ENCODE measurements around the gene CCDC188. TPM values are rescaled to one million over a fixed set of nuclear protein-coding genes. Genes with fewer than 3 reads are reported as not detected.

The CCDC188 gene
- total and polyA plus RNA-seq, 7 experiments from 2014 or later, result not detected

- Mint-ChIP-seq H3K27me3 (peaks cover 0 to 7% (median 0%) of the 10 kb centered on the region in 5 donors), H3K4me1 (peaks cover 0 to 4% (median 0%) of the 10 kb centered on the region in 7 donors), H3K36me3 (no peaks in the 10 kb centered on the region), H3K4me3 (peak overlapping the region in 1 of 10 donors; percentile 19), H3K9me3 (no peaks in the 10 kb centered on the region), H3K27ac (no peak overlapping the region)
- intact Hi-C loops (cut with micrococcal nuclease), result loop anchor here in 1 of 2 donors (5.0 kb wide), 1 partner anchor 302 kb away; no protein-coding TSS in a partner anchor
- Histone ChIP-seq H3K27ac (ENCODE audit: low read depth, low read length) (no peak overlapping the region), H3K27me3 (ENCODE audit: control insufficient read depth in 2 of 2, insufficient read depth in 2 of 2, low read length in 2 of 2) (no peaks in the 10 kb centered on the region), H3K36me3 (ENCODE audit: control insufficient read depth in 2 of 3, insufficient read depth in 3 of 3, low read length in 3 of 3) (no peaks in the 10 kb centered on the region), H3K4me3 (ENCODE audit: low read length) (no peak overlapping the region), H3K4me1 (ENCODE audit: control insufficient read depth in 2 of 2, insufficient read depth in 2 of 2, low read length in 2 of 2) (no peaks in the 10 kb centered on the region), H3K9me3 (ENCODE audit: control insufficient read depth in 2 of 3, low read length in 3 of 3) (no peaks in the 10 kb centered on the region)
- ChIA-PET CTCF (interaction anchor here (0.7 to 1.7 kb wide), 3 partner anchors 107 to 425 kb away, joined by 3 to 7 read pairs (median 3); no protein-coding TSS in a partner anchor), POLR2A (no interaction called here)
- DNase-seq (no peak), ATAC-seq (no peak)
Observed at GRCh38 chr22:20155330-20156041, 4.6 kb upstream of the CCDC188 start.

GRCh38 chr22:20154602-20155187, 3.8 kb upstream of the CCDC188 start:
- H3K9me3 Mint-ChIP-seq, result no peaks in the 10 kb centered on the region
- ChIA-PET CTCF (no interaction called here), POLR2A (no interaction called here)
- Histone ChIP-seq H3K36me3 (ENCODE audit: control insufficient read depth in 2 of 3, insufficient read depth in 3 of 3, low read length in 3 of 3) (no peaks in the 10 kb centered on the region), H3K9me3 (ENCODE audit: control insufficient read depth in 2 of 3, low read length in 3 of 3) (no peaks in the 10 kb centered on the region), H3K27ac (ENCODE audit: low read depth, low read length) (no peak overlapping the region), H3K4me3 (ENCODE audit: low read length) (no peak overlapping the region), H3K4me1 (ENCODE audit: control insufficient read depth in 2 of 2, insufficient read depth in 2 of 2, low read length in 2 of 2) (no peaks in the 10 kb centered on the region), H3K27me3 (ENCODE audit: control insufficient read depth in 2 of 2, insufficient read depth in 2 of 2, low read length in 2 of 2) (no peaks in the 10 kb centered on the region)
- DNase-seq (no peak), ATAC-seq (no peak)
- intact Hi-C loops (cut with micrococcal nuclease), result loop anchor here in 1 of 2 donors (5.0 kb wide), 1 partner anchor 303 kb away; no protein-coding TSS in a partner anchor
- H3K4me3 Mint-ChIP-seq, result peak overlapping the region in 1 of 10 donors; percentile 34
- H3K27me3 Mint-ChIP-seq, result peaks cover 0 to 7% (median 0%) of the 10 kb centered on the region in 5 donors
- H3K27ac Mint-ChIP-seq, result no peak overlapping the region
- H3K4me1 Mint-ChIP-seq, result peaks cover 0 to 4% (median 0%) of the 10 kb centered on the region in 7 donors
- no peaks in the 10 kb centered on the region for H3K36me3 Mint-ChIP-seq

GRCh38 chr22:20153945-20154344, 3.1 kb upstream of the CCDC188 start:
- no peak overlapping the region for H3K4me3 Mint-ChIP-seq
- peaks cover 0 to 4% (median 0%) of the 10 kb centered on the region in 7 donors for H3K4me1 Mint-ChIP-seq
- POLR2A ChIA-PET, result no interaction called here
- Histone ChIP-seq H3K4me3 (ENCODE audit: low read length) (no peak overlapping the region), H3K4me1 (ENCODE audit: control insufficient read depth in 2 of 2, insufficient read depth in 2 of 2, low read length in 2 of 2) (no peaks in the 10 kb centered on the region), H3K36me3 (ENCODE audit: control insufficient read depth in 2 of 3, insufficient read depth in 3 of 3, low read length in 3 of 3) (no peaks in the 10 kb centered on the region), H3K27me3 (ENCODE audit: control insufficient read depth in 2 of 2, insufficient read depth in 2 of 2, low read length in 2 of 2) (no peaks in the 10 kb centered on the region), H3K27ac (ENCODE audit: low read depth, low read length) (no peak overlapping the region), H3K9me3 (ENCODE audit: control insufficient read depth in 2 of 3, low read length in 3 of 3) (no peaks in the 10 kb centered on the region)
- H3K27me3 Mint-ChIP-seq, result peaks cover 0 to 6% (median 0%) of the 10 kb centered on the region in 5 donors
- H3K27ac Mint-ChIP-seq, result no peak overlapping the region
- H3K9me3 Mint-ChIP-seq, result no peaks in the 10 kb centered on the region
- DNase-seq (no peak), ATAC-seq (no peak)
- intact Hi-C loops (cut with micrococcal nuclease), result no loop called here
- CTCF ChIA-PET, result interaction anchor here (0.9 kb wide), 1 partner anchor 131 kb away, joined by 3 read pairs; no protein-coding TSS in a partner anchor
- H3K36me3 Mint-ChIP-seq, result no peaks in the 10 kb centered on the region

GRCh38 chr22:20152464-20152890, 1.6 kb upstream of the CCDC188 start:
- Mint-ChIP-seq H3K9me3 (no peaks in the 10 kb centered on the region), H3K27ac (no peak overlapping the region), H3K4me3 (no peak overlapping the region), H3K4me1 (peaks cover 0 to 4% (median 0%) of the 10 kb centered on the region in 7 donors), H3K27me3 (peaks cover 0 to 4% (median 0%) of the 10 kb centered on the region in 5 donors), H3K36me3 (no peaks in the 10 kb centered on the region)
- ATAC-seq (no peak), DNase-seq (no peak)
- CTCF ChIA-PET, result interaction anchor here (1.2 kb wide), 1 partner anchor 25 kb away, joined by 3 read pairs; no protein-coding TSS in a partner anchor
- intact Hi-C loops (cut with micrococcal nuclease), result no loop called here
- H3K4me3 ChIP-seq (ENCODE audit: low read length), result no peak overlapping the region
- POLR2A ChIA-PET, result no interaction called here
- no peaks in the 10 kb centered on the region for H3K4me1 ChIP-seq (ENCODE audit: control insufficient read depth in 2 of 2, insufficient read depth in 2 of 2, low read length in 2 of 2)
- no peaks in the 10 kb centered on the region for H3K9me3 ChIP-seq (ENCODE audit: control insufficient read depth in 2 of 3, low read length in 3 of 3)
- H3K36me3 ChIP-seq (ENCODE audit: control insufficient read depth in 2 of 3, insufficient read depth in 3 of 3, low read length in 3 of 3), result no peaks in the 10 kb centered on the region
- no peak overlapping the region for H3K27ac ChIP-seq (ENCODE audit: low read depth, low read length)
- no peaks in the 10 kb centered on the region for H3K27me3 ChIP-seq (ENCODE audit: control insufficient read depth in 2 of 2, insufficient read depth in 2 of 2, low read length in 2 of 2)

- H3K4me1 ChIP-seq (ENCODE audit: control insufficient read depth in 2 of 2, insufficient read depth in 2 of 2, low read length in 2 of 2), result no peaks in the 10 kb centered on the region
- intact Hi-C loops (cut with micrococcal nuclease), result no loop called here
- H3K9me3 ChIP-seq (ENCODE audit: control insufficient read depth in 2 of 3, low read length in 3 of 3), result no peaks in the 10 kb centered on the region
- Mint-ChIP-seq H3K27me3 (peaks cover 0 to 2% (median 0%) of the 10 kb centered on the region in 5 donors), H3K36me3 (no peaks in the 10 kb centered on the region), H3K27ac (peak overlapping the region in 1 of 9 donors; percentile 38), H3K9me3 (no peaks in the 10 kb centered on the region), H3K4me1 (no peaks in the 10 kb centered on the region), H3K4me3 (no peak overlapping the region)
- ChIA-PET POLR2A (no interaction called here), CTCF (interaction anchor here (0.8 to 1.2 kb wide), 2 partner anchors 24 to 305 kb away, joined by 3 read pairs; no protein-coding TSS in a partner anchor)
- no peaks in the 10 kb centered on the region for H3K27me3 ChIP-seq (ENCODE audit: control insufficient read depth in 2 of 2, insufficient read depth in 2 of 2, low read length in 2 of 2)
- DNase-seq (no peak), ATAC-seq (no peak)
- no peak overlapping the region for H3K27ac ChIP-seq (ENCODE audit: low read depth, low read length)
- no peaks in the 10 kb centered on the region for H3K36me3 ChIP-seq (ENCODE audit: control insufficient read depth in 2 of 3, insufficient read depth in 3 of 3, low read length in 3 of 3)
- H3K4me3 ChIP-seq (ENCODE audit: low read length), result no peak overlapping the region
Observed at GRCh38 chr22:20151276-20151588, 377 bp upstream of the CCDC188 start.

- H3K4me1 ChIP-seq (ENCODE audit: control insufficient read depth in 2 of 2, insufficient read depth in 2 of 2, low read length in 2 of 2), result no peaks in the 10 kb centered on the region
- intact Hi-C loops (cut with micrococcal nuclease), result no loop called here
- no peak for DNase-seq
- Mint-ChIP-seq H3K4me3 (no peak overlapping the region), H3K36me3 (no peaks in the 10 kb centered on the region), H3K9me3 (no peaks in the 10 kb centered on the region), H3K27ac (no peak overlapping the region), H3K4me1 (no peaks in the 10 kb centered on the region), H3K27me3 (no peaks in the 10 kb centered on the region)
- H3K27me3 ChIP-seq (ENCODE audit: control insufficient read depth in 2 of 2, insufficient read depth in 2 of 2, low read length in 2 of 2), result no peaks in the 10 kb centered on the region
- H3K4me3 ChIP-seq (ENCODE audit: low read length), result no peak overlapping the region
- H3K36me3 ChIP-seq (ENCODE audit: control insufficient read depth in 2 of 3, insufficient read depth in 3 of 3, low read length in 3 of 3), result peaks cover 0 to 8% (median 0%) of the 10 kb centered on the region in 3 experiments
- CTCF ChIA-PET, result no interaction called here
- H3K9me3 ChIP-seq (ENCODE audit: control insufficient read depth in 2 of 3, low read length in 3 of 3), result no peaks in the 10 kb centered on the region
- ATAC-seq, result no peak
- POLR2A ChIA-PET, result no interaction called here
- no peak overlapping the region for H3K27ac ChIP-seq (ENCODE audit: low read depth, low read length)
Observed at GRCh38 chr22:20149257-20150250, 1.3 kb downstream of the CCDC188 start.
